HG03558 (cell line): ENCODE measurements around the gene CIART.
"Not testable (repeated sequence)": the region's sequence is repeated elsewhere in the genome, so short reads cannot be mapped to it uniquely, and the experiment has no call there.

Experiments used
- ATAC-seq: cut with Tn5 transposase; IDR thresholded peaks from one replicate; pipeline ENCODE4 v1.9.1; 2021; ENCODE audit warnings: moderate number of reproducible peaks; ENCODE audit not compliant: unreplicated experiment; ENCODE audit errors: extremely low read depth

CIART gene

GRCh38 chr1:150281758-150282557 lies at the start of gene CIART:
Gene CIART (plus strand): TSS chr1:150282554. CDS start chr1:150283268, 714 bp downstream.
- peak; percentile 72 for ATAC-seq

GRCh38 chr1:150232921-150233320 lies 49.4 kb upstream of the CIART start:
- ATAC-seq: not testable (repeated sequence)

- no peak for ATAC-seq
Measured at GRCh38 chr1:150233359-150234308, 48.7 kb upstream of the CIART start.

GRCh38 chr1:150234309-150234565 lies 48.1 kb upstream of the CIART start:
- no peak for ATAC-seq

GRCh38 chr1:150234566-150235293 lies 47.6 kb upstream of the CIART start:
- ATAC-seq: peak; percentile 24

- no peak for ATAC-seq
Measured at GRCh38 chr1:150235294-150235851, 47.0 kb upstream of the CIART start.

- peak; percentile 61 for ATAC-seq
Measured at GRCh38 chr1:150235852-150236613, 46.3 kb upstream of the CIART start, which contains the start of gene ANP32E. Gene ANP32E (minus strand): TSS chr1:150236112. CDS start chr1:150235786, 326 bp downstream.

GRCh38 chr1:150236614-150237100 lies 45.7 kb upstream of the CIART start:
- no peak for ATAC-seq

- not testable (repeated sequence) for ATAC-seq
Measured at GRCh38 chr1:150237176-150237575, 45.2 kb upstream of the CIART start.

GRCh38 chr1:150237746-150238145 lies 44.6 kb upstream of the CIART start:
- ATAC-seq: no peak

- ATAC-seq: no peak
Measured at GRCh38 chr1:150243003-150243402, 39.4 kb upstream of the CIART start.

GRCh38 chr1:150249936-150250335 lies 32.4 kb upstream of the CIART start:
- ATAC-seq: no peak

- ATAC-seq: no peak
Measured at GRCh38 chr1:150256198-150256553, 26.2 kb upstream of the CIART start.

- ATAC-seq: no peak
Measured at GRCh38 chr1:150256554-150257341, 25.6 kb upstream of the CIART start.

- no peak for ATAC-seq
Measured at GRCh38 chr1:150257624-150258585, 24.4 kb upstream of the CIART start, which contains the start of gene CA14. Gene CA14 (plus strand): TSS chr1:150257774. CDS start chr1:150258129, 355 bp downstream.

GRCh38 chr1:150259217-150259616 lies 23.1 kb upstream of the CIART start:
- ATAC-seq: no peak
